ENCODE results near the gene SLC12A5.

The SLC12A5 gene

GRCh38 chr20:46056970-46057855 is 28.2 kb downstream of the SLC12A5 start:
- Histone ChIP-seq H3K79me2 (ENCODE audit: control insufficient read depth, low read length) (no peaks in the 10 kb centered on the region), H3K27me3 (ENCODE audit: control insufficient read depth, low read length) (no peaks in the 10 kb centered on the region), H3K9me2 (replicated peaks; ENCODE audit: control insufficient read depth, low read length) (no peaks in the 10 kb centered on the region), H3K4me3 (ENCODE audit: low read length) (no peak overlapping the region), H3K36me3 (ENCODE audit: control insufficient read depth, low read length) (peaks cover 22% of the 10 kb centered on the region), H3K4me1 (ENCODE audit: control insufficient read depth, low read length) (peaks cover 23% of the 10 kb centered on the region), H3K27ac (ENCODE audit: low read depth, low read length) (no peak overlapping the region), H3K4me2 (ENCODE audit: low read length) (no peak overlapping the region), H4K20me1 (ENCODE audit: control insufficient read depth, insufficient read depth, low read depth, low read length) (peaks cover 15% of the 10 kb centered on the region), H3K9me3 (ENCODE audit: control insufficient read depth, insufficient read depth, low read length) (no peaks in the 10 kb centered on the region), H3F3A (ENCODE audit: control insufficient read depth, insufficient read depth) (peaks cover 17% of the 10 kb centered on the region)
- TF ChIP-seq EZH2phosphoT487 (IDR thresholded peaks at IDR 0.05; ENCODE audit: borderline replicate concordance, low read length) = no peak
- TF ChIP-seq CTCF (IDR thresholded peaks at IDR 0.05; ENCODE audit: low read depth, low read length, poor library complexity, severe bottlenecking) = no peak

GRCh38 chr20:46057856-46058598 is 29.0 kb downstream of the SLC12A5 start:
- TF ChIP-seq EZH2phosphoT487 (IDR thresholded peaks at IDR 0.05; ENCODE audit: borderline replicate concordance, low read length) (no peak), CTCF (IDR thresholded peaks at IDR 0.05; ENCODE audit: low read depth, low read length, poor library complexity, severe bottlenecking) (no peak)
- Histone ChIP-seq H3K4me1 (ENCODE audit: control insufficient read depth, low read length) (peaks cover 30% of the 10 kb centered on the region), H3K27me3 (ENCODE audit: control insufficient read depth, low read length) (no peaks in the 10 kb centered on the region), H3K36me3 (ENCODE audit: control insufficient read depth, low read length) (peaks cover 29% of the 10 kb centered on the region), H3K27ac (ENCODE audit: low read depth, low read length) (no peak overlapping the region), H3F3A (ENCODE audit: control insufficient read depth, insufficient read depth) (peaks cover 17% of the 10 kb centered on the region), H3K79me2 (ENCODE audit: control insufficient read depth, low read length) (no peaks in the 10 kb centered on the region), H3K9me2 (replicated peaks; ENCODE audit: control insufficient read depth, low read length) (no peaks in the 10 kb centered on the region), H4K20me1 (ENCODE audit: control insufficient read depth, insufficient read depth, low read depth, low read length) (peaks cover 15% of the 10 kb centered on the region), H3K9me3 (ENCODE audit: control insufficient read depth, insufficient read depth, low read length) (no peaks in the 10 kb centered on the region), H3K4me3 (ENCODE audit: low read length) (no peak overlapping the region), H3K4me2 (ENCODE audit: low read length) (no peak overlapping the region)

- no peaks in the 10 kb centered on the region for H3K27me3 ChIP-seq (ENCODE audit: control insufficient read depth, low read length)
- peaks cover 15% of the 10 kb centered on the region for H4K20me1 ChIP-seq (ENCODE audit: control insufficient read depth, insufficient read depth, low read depth, low read length)
- no peak overlapping the region for H3K27ac ChIP-seq (ENCODE audit: low read depth, low read length)
- TF ChIP-seq CTCF (IDR thresholded peaks at IDR 0.05; ENCODE audit: low read depth, low read length, poor library complexity, severe bottlenecking) = no peak
- no peak for TF ChIP-seq EZH2phosphoT487 (IDR thresholded peaks at IDR 0.05; ENCODE audit: borderline replicate concordance, low read length)
- H3K4me3 ChIP-seq (ENCODE audit: low read length) = no peak overlapping the region
- H3K4me2 ChIP-seq (ENCODE audit: low read length) = no peak overlapping the region
- no peaks in the 10 kb centered on the region for H3K79me2 ChIP-seq (ENCODE audit: control insufficient read depth, low read length)
- peaks cover 30% of the 10 kb centered on the region for H3K4me1 ChIP-seq (ENCODE audit: control insufficient read depth, low read length)
- H3F3A ChIP-seq (ENCODE audit: control insufficient read depth, insufficient read depth) = peaks cover 17% of the 10 kb centered on the region
- H3K9me3 ChIP-seq (ENCODE audit: control insufficient read depth, insufficient read depth, low read length) = no peaks in the 10 kb centered on the region
- H3K9me2 ChIP-seq (replicated peaks; ENCODE audit: control insufficient read depth, low read length) = no peaks in the 10 kb centered on the region
- H3K36me3 ChIP-seq (ENCODE audit: control insufficient read depth, low read length) = peaks cover 36% of the 10 kb centered on the region
Observed at GRCh38 chr20:46058599-46059281, 29.7 kb downstream of the SLC12A5 start.
